ENCODE data around the gene CTIF.

CTIF gene

DNA sequence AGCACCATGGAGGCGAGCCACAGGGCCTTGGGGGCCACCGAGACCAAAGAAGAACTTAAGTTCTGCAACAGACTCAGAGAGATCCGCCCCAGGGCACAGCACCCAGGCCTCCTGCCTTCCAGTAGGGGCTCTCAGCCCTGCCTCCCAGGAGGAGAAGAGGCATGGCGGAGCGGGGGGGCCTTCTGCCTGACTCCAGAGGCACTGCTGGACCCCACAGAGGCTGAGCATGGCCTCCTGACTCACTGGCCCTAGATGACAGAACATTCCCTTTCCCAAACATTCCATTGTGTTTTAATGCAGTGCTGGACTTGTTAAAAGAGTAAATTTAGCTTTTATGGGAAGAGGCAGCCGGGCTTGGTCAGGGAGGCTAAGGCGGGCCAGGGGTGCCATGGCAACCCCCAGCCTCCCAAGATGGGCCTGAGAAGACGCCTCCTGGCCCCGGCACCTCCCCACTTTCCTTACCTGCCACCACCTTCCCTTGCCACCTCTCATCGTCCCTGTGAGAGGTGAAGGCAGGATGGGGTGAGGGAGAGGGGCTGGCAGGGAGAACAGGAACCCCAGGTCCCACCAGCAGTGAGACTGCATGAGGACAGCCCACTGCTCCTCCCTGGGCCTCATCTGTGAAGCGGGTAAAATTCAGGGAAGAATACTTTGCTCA, 346.6 kb downstream of the CTIF start:
- no peak for DNase-seq (ENCODE audit: low read depth in 2 of 2)

DNA sequence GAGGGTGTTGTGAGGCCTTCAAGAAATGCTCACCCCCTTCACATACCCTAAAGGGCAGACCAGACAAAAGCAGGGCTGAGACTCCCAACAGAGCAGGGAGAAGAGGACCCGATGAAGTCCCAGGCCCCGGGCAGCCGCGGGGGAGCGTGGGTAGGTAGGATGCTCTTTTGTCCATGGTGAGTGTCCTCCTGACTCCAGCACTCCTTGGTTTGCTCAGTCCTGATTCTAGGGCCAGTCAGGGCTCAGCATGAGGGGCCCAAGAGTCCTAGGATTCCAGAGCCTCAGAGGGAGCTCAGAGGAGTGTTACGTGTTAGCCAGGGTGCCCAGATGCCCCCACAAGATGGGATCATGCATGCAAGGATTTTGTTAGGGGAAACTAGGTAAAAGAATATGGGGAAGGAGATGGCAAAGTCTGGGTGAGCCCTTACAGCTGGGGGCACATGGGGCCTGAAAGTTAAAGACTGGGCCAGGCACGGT, 347.1 kb downstream of the CTIF start:
- DNase-seq (ENCODE audit: low read depth in 2 of 2) = no peak

DNA sequence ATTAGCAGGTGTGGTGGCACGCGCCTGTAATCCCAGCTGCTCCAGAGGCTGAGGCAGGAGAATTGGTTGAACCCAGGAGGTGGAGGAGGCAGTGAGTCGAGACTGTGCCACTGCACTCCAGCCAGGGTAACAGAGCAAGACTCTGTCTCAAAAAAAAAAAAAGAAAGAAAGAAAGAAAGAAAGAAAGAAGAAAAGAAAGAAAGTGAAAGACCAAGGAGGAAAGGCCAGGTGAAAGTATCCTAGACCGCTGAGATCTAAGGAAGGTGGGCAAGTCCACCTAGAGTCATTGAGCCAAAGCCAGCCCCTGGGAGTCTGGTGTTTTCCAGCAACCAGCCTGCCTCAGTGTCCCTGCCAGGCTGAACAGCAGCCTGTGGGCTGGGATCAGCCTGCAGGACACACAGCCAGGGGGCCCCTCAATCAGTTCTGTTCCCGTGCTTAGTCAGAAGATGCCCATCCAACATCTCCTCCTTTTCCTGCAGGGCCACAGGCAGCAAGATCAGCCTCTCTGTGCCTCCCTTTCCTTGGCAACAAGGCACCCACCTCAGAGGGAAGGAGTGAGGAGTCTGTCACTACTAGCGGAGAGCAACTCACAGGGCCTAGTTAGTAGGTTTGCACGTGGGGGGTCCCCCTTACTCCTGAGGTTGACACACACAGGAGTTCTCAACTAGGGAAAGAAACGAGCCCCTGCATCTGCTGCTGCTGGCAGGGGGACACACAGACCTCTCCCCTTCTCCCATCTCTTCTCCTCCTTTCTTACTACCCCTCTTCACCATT, 347.9 kb downstream of the CTIF start:
- no peak for DNase-seq (ENCODE audit: low read depth in 2 of 2)

GRCh38 chr18:48887294-48887904, 348.6 kb downstream of the CTIF start:
- no peak for DNase-seq (ENCODE audit: low read depth in 2 of 2)

DNA sequence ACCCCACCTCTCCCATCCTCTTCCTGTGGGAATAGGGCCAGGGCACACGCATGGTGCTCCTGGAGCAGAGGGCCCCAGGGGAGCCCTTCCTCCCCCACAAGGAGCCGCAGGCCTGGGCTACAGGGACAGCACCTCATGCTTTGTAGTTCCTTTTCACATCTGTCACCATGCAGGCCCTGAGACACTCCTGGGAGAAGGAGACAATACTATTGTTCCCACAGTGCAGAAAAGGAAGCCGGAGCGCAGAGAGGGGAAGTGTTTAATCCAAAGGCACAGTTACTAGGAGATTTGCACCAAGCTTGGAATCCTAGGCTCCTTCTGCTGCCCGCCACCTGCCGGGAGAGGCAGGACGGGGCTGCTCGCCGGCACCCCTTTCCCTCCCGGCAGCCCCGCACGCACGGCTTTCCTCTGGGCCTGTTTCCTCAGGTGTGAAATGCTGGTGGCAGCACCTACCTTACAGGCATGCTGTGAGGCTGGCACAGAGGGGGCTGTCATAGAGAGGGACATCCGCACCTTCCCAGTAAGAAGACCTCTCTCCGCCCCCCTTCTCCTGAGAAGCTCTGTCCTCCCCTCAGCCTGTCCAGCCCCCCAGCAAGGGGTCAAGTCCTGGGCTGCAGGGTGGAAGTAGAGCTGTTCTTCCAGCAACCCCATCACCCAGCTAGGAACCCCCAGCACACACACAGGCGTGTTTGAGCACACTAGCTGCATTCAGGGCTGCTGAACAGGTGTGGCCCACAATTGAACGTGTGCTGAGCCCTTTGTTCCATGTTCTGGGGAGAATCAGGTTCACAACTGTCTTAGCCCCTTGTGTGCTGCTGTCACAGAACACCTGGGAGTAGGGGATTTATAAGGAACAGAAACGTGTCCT, 349.3 kb downstream of the CTIF start:
- DNase-seq (ENCODE audit: low read depth in 2 of 2) = no peak

- DNase-seq (ENCODE audit: low read depth in 2 of 2) = no peak
Measured at GRCh38 chr18:48888773-48889080, 349.9 kb downstream of the CTIF start.

- DNase-seq (ENCODE audit: low read depth in 2 of 2) = no peak
Measured at GRCh38 chr18:48889115-48889941, 350.5 kb downstream of the CTIF start.

- DNase-seq (ENCODE audit: low read depth in 2 of 2) = no peak
Measured at GRCh38 chr18:48889981-48890762, 351.3 kb downstream of the CTIF start.

DNA sequence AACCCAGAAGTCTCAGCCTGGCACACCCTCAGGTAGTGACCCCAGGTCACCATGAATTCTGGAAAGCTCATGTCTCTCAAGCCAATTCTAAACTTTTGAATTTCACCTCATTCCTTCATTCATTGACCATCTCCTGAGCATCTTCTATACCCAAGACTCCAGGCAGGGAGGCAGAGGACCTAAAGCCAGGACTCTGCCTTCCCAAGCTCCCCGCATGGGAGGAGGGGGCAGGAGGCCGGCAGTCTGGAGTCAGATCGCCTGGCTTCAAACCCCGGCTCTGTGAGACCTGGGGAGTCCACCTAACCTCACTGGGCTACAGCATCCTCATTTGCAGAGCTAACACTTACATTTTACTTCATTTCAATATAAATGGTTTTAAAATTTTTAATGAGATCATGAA, 352.9 kb downstream of the CTIF start:
- DNase-seq (ENCODE audit: low read depth in 2 of 2) = no peak

DNA sequence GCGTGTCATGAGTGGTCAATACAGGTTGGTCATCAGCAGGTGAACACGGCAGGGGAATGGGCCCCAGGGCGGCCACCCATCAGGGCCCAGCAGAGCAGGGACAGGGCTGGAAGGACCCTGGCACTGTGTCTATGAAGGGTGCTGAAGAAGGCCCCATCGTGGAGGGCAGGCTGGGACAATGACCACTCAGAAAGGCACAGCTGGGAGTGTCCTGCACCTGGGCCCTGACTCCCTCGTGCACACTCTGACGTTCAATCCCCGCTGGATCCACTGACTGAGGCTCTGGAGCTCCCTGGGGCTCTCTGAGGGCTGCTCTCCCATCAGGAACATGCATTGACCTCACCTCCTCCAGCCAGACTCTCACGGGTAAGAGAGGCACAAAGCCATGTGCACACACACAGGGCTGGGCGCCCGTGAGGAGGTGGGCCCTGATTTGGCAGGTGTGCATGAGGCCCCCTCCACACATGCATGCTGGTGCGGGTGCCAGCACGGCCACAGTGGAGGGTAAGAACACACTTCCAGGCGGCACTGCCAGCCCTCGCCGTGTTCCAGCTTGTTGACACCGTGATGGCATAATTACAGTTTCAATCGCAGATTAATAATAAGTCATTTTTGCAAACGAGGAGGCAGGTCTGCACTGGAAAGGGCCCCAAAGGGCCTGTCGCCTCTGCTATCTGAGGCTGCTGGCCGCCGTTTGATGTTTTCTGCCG, 353.5 kb downstream of the CTIF start:
- no peak for DNase-seq (ENCODE audit: low read depth in 2 of 2)

DNA sequence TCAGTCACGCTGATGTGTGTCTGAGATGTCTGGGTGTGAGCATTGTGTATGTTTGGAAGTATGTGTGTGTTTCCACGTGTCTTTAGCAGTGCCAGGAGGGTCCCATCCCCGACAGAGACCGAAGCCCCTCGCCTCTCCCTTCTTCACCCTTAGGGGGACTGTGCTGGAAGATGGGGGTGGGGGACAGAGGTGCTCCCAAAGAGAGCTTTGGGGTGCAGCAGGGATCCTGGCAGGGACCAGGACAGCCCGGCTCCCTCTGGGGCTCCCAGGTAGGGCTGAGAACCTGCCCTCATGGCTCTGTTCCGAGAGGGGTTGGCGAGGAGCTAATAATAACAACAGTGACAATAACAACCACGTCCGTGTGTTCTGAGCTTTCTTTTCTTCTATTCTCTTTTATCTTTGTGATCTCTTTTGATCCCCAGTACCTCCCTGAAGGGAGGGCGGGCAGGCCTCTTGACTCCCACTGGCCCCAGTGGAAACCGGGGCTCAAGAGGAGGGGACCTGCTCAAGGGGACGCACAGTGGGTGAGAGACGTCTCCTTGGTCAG, 354.3 kb downstream of the CTIF start:
- no peak for DNase-seq (ENCODE audit: low read depth in 2 of 2)

DNA sequence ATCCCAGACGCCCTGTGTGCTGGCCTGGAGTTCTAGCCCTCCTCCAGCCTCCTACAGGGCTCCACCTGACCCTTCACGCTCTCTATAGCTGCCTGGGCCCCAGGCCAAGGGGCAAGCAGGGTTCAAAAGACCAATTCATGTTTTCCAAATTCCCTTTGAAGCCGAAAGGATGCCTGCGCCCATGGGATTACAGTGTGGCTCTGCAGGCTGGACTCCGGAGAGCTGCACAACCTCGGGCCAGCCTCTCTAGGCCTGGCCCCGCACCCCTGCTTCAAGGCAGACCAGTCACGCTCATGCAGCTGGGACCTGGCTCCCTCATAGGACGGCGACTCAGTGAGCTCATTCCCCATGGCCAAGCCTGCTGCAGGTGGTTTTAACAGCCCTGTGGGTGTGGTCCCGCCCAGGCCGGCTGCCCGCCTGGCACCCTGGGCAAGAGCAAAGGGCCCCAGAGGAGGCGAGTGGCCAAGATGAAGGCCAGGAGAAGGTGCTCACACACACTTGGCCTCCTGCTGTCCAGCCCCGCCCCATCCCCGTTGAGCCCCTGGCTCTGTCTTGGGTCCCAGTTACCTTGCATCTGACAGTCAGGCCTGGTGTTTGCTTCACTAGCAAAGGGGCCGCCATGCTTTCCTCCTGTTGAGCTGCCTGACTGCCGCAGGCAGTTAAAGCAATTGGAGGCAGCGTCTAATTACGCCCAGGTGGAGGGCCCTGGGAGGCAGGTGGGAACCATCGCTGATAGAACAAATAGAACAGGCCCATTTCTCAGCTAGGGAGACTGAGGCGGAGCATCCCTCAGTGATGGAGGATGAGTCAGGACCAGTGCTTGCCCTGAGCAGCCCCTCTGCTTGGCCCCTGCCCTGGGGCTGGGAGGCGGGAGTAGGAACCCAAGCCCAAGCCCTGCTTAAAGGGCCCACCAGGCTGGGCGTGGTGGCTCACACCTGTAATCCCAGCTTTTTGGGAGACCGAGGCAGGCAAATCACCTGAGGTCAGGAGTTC, 355.1 kb downstream of the CTIF start:
- DNase-seq (ENCODE audit: low read depth in 2 of 2) = no peak

- DNase-seq (ENCODE audit: low read depth in 2 of 2) = no peak
Measured at GRCh38 chr18:48894799-48895346, 356.0 kb downstream of the CTIF start.

GRCh38 chr18:48896326-48896874, 357.6 kb downstream of the CTIF start:
- DNase-seq (ENCODE audit: low read depth in 2 of 2) = no peak

GRCh38 chr18:48896875-48897511, 358.2 kb downstream of the CTIF start:
- peak; percentile 19 to 20 for DNase-seq (ENCODE audit: low read depth in 2 of 2)

DNA sequence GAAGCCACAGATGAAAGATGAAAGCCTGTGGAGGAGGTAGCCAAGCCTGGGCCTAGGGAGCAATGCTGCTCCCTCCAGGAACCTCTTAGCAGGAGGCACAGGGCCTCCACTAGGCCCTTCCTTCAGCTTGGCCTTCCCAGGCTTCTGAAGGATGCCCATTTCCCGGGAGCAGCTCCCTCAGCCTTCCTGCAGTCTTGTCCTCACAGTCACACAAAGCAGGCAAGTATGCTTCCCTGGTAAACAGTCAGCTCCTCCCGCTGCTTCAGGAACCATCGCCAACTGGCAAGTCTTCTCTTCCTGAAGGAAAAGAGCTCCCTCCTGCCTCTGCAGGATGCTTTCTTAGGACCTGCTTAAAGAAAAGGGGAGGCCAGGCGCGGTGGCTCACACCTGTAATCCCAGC, 358.7 kb downstream of the CTIF start:
- no peak for DNase-seq (ENCODE audit: low read depth in 2 of 2)

GRCh38 chr18:48898521-48898920, 359.7 kb downstream of the CTIF start:
- DNase-seq (ENCODE audit: low read depth in 2 of 2) = no peak

Data from stimulated activated CD4-positive, alpha-beta T cell treated with anti-CD3 and anti-CD28 coated beads, Interleukin-4, amount 100 ng/mL, for 48 hours (primary cell).